ENCODE measurements around the gene PHF20. TPM values are rescaled to one million over a fixed set of nuclear protein-coding genes. Genes with fewer than 3 reads are reported as not detected.
"Not testable (repeated sequence)": the region's sequence is repeated elsewhere in the genome, so short reads cannot be mapped to it uniquely, and the experiment has no call there.

PHF20 gene
- total and polyA plus RNA-seq, 2 donors from 2014 or later, result 12.3 to 48.4 TPM

DNA sequence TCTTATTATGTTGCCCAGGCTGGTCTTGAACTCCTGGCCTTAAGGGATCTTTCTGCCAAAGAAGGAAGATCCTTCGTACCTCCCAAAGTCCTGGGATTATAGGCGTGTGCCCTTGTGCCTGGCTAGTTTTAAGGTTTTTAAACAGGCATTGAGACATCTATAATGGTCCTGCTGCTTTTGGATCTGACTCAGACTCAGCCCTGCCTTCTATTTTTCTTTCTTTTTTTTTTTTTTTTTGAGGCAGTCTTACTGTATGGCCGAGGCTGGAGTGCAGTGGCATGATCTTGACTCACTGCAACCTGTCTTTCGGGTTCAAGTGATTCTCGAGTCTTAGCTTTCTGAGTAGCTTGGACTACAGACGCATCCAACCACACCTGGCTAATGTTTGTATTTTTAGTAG lies 73.7 kb downstream of the PHF20 start:
- H3K9ac ChIP-seq (ENCODE audit: low read length in 3 of 3), result no peak overlapping the region
- DNase-seq (no peak), FAIRE-seq (no peak)
- H3K27me3 ChIP-seq (ENCODE audit: control insufficient read depth, insufficient read depth, low read length), result no peaks in the 10 kb centered on the region
- TF ChIP-seq, protein P1, sequence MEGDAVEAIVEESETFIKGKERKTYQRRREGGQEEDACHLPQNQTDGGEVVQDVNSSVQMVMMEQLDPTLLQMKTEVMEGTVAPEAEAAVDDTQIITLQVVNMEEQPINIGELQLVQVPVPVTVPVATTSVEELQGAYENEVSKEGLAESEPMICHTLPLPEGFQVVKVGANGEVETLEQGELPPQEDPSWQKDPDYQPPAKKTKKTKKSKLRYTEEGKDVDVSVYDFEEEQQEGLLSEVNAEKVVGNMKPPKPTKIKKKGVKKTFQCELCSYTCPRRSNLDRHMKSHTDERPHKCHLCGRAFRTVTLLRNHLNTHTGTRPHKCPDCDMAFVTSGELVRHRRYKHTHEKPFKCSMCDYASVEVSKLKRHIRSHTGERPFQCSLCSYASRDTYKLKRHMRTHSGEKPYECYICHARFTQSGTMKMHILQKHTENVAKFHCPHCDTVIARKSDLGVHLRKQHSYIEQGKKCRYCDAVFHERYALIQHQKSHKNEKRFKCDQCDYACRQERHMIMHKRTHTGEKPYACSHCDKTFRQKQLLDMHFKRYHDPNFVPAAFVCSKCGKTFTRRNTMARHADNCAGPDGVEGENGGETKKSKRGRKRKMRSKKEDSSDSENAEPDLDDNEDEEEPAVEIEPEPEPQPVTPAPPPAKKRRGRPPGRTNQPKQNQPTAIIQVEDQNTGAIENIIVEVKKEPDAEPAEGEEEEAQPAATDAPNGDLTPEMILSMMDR (IDR thresholded peaks at IDR 0.05; ENCODE audit: borderline replicate concordance, extremely low read depth, insufficient read depth), result no peak
- peaks cover 0 to 2% (median 0%) of the 10 kb centered on the region in 3 donors for H3K4me1 ChIP-seq (ENCODE audit: control insufficient read depth in 2 of 3, insufficient read depth in 2 of 3, low read depth in 1 of 3, low read length in 3 of 3)
- no peak overlapping the region for H3K27ac ChIP-seq (ENCODE audit: low read depth in 2 of 2, low read length in 2 of 2)
- intact Hi-C loops (cut with DNase I), result no loop called here
- peaks cover 0 to 5% (median 0%) of the 10 kb centered on the region in 3 donors for H3K9me3 ChIP-seq (ENCODE audit: control insufficient read depth in 2 of 3, insufficient read depth in 1 of 3, low read length in 3 of 3)
- peaks cover 3 to 7% (median 4%) of the 10 kb centered on the region in 3 donors for H3K36me3 ChIP-seq (ENCODE audit: control insufficient read depth in 2 of 3, insufficient read depth in 3 of 3, low read length in 3 of 3)
- H3K4me3 ChIP-seq (ENCODE audit: low read length in 3 of 3), result no peak overlapping the region

DNA sequence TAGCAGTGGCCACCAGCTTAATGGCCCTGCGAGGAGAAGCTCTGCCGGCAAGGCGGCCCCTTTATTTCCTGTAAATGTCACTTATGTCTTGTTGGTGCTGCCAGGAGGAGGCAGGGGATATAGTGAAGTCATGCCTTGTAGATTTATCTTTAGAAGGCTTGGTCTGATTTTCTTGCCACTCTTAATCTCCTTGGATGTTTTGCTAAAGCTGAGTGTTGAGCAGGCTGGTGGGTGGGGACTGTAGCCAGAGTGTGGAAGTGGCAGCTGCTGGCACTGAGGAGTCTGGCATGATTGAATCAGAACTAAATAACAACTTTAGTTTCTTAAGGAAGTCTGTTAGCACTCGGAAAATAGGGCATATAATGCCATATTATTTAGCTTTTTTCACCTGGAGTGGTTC lies 77.9 kb downstream of the PHF20 start:
- no peak overlapping the region for H3K9ac ChIP-seq (ENCODE audit: low read length in 3 of 3)
- no peaks in the 10 kb centered on the region for H3K9me3 ChIP-seq (ENCODE audit: control insufficient read depth in 2 of 3, insufficient read depth in 1 of 3, low read length in 3 of 3)
- H3K27ac ChIP-seq (ENCODE audit: low read depth in 2 of 2, low read length in 2 of 2), result no peak overlapping the region
- DNase-seq (no peak), FAIRE-seq (no peak)
- peaks cover 0 to 7% (median 3%) of the 10 kb centered on the region in 3 donors for H3K36me3 ChIP-seq (ENCODE audit: control insufficient read depth in 2 of 3, insufficient read depth in 3 of 3, low read length in 3 of 3)
- TF ChIP-seq, protein P1 (IDR thresholded peaks at IDR 0.05; ENCODE audit: borderline replicate concordance, extremely low read depth, insufficient read depth), result no peak
- intact Hi-C loops (cut with DNase I), result no loop called here
- no peaks in the 10 kb centered on the region for H3K4me1 ChIP-seq (ENCODE audit: control insufficient read depth in 2 of 3, insufficient read depth in 2 of 3, low read depth in 1 of 3, low read length in 3 of 3)
- H3K4me3 ChIP-seq (ENCODE audit: low read length in 3 of 3), result no peak overlapping the region
- H3K27me3 ChIP-seq (ENCODE audit: control insufficient read depth, insufficient read depth, low read length), result no peaks in the 10 kb centered on the region

DNA sequence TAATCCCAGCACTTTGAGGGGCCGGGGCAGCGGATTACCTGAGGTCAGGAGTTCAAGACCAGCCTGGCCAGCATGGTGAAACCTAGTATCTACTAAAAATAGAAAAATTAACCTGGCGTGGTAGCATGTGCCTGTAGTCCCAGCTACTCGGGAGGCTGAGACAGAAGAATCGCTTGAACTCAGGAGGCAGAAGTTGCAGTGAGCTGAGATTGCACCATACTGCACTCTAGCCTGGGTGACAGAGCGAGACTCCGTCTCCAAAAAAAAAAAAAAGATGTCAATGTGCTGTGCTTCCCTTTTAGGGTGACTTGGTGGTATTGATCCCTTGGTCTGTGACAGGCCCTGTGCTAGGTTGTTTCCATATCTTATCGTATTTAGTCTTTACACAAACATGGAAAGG lies 79.8 kb downstream of the PHF20 start:
- H3K27ac ChIP-seq (ENCODE audit: low read depth in 2 of 2, low read length in 2 of 2); intact Hi-C loops (cut with DNase I); H3K9ac ChIP-seq (ENCODE audit: low read length in 3 of 3); H3K36me3 ChIP-seq (ENCODE audit: control insufficient read depth in 2 of 3, insufficient read depth in 3 of 3, low read length in 3 of 3); H3K4me1 ChIP-seq (ENCODE audit: control insufficient read depth in 2 of 3, insufficient read depth in 2 of 3, low read depth in 1 of 3, low read length in 3 of 3); H3K27me3 ChIP-seq (ENCODE audit: control insufficient read depth, insufficient read depth, low read length); H3K9me3 ChIP-seq (ENCODE audit: control insufficient read depth in 2 of 3, insufficient read depth in 1 of 3, low read length in 3 of 3); DNase-seq; H3K4me3 ChIP-seq (ENCODE audit: low read length in 3 of 3); FAIRE-seq: not testable (repeated sequence)

DNA sequence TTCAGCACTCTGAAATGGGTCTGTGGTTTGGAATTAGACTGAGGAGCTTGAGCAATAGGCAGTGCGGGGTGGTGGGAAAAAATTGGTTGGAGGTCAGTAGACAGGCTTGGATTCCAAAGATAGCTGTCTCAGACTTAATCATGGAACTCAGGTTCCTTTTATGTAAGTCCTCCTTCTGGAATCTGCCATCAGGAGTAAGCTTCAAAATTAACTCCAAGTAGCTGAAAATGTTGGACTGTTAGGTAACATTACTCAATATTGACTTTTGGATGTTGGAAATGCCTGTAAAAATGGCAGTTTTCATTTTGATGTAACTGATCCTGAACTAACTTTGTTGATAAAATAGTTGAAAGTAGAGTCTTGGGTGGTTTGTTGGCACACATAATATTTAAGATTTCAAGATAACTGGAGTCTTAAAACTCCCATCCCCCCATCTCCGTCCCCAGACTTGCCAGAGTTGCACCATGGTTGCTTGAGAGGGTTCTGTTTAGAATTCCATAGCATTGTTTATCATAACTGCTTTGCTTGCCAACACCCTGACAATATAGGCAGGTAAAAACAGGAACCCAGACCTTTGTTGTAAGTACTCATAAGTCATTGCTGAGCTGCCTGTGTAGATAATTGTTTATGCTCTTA lies 83.0 kb downstream of the PHF20 start:
- no peaks in the 10 kb centered on the region for H3K9me3 ChIP-seq (ENCODE audit: control insufficient read depth in 2 of 3, insufficient read depth in 1 of 3, low read length in 3 of 3)
- H3K4me3 ChIP-seq (ENCODE audit: low read length in 3 of 3), result no peak overlapping the region
- intact Hi-C loops (cut with DNase I), result no loop called here
- peaks cover 0 to 5% (median 3%) of the 10 kb centered on the region in 3 donors for H3K36me3 ChIP-seq (ENCODE audit: control insufficient read depth in 2 of 3, insufficient read depth in 3 of 3, low read length in 3 of 3)
- FAIRE-seq (no peak), DNase-seq (no peak)
- no peak overlapping the region for H3K9ac ChIP-seq (ENCODE audit: low read length in 3 of 3)
- H3K27ac ChIP-seq (ENCODE audit: low read depth in 2 of 2, low read length in 2 of 2), result no peak overlapping the region
- H3K4me1 ChIP-seq (ENCODE audit: control insufficient read depth in 2 of 3, insufficient read depth in 2 of 3, low read depth in 1 of 3, low read length in 3 of 3), result peaks cover 0 to 9% (median 3%) of the 10 kb centered on the region in 3 donors
- no peaks in the 10 kb centered on the region for H3K27me3 ChIP-seq (ENCODE audit: control insufficient read depth, insufficient read depth, low read length)
- TF ChIP-seq, protein P1 (IDR thresholded peaks at IDR 0.05; ENCODE audit: borderline replicate concordance, extremely low read depth, insufficient read depth), result no peak

DNA sequence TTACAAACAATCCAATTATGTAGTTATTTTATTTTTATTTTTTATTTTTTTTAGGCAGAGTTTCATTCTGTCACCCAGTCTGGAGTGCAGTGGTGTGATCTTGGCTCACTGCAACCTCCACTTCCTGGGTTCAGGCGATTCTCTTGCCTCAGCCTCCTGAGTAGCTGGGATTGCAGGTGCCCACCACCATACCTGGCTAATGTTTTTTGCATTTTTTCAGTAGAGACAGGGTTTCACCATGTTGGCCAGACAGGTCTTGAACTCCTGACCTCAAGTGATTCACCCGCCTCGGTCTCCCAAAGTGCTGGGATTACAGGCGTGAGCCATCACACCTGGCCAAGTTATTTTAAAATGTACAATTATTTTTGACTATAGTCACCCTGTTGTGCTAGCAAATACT lies 83.8 kb downstream of the PHF20 start:
- H3K27me3 ChIP-seq (ENCODE audit: control insufficient read depth, insufficient read depth, low read length); H3K36me3 ChIP-seq (ENCODE audit: control insufficient read depth in 2 of 3, insufficient read depth in 3 of 3, low read length in 3 of 3); H3K27ac ChIP-seq (ENCODE audit: low read depth in 2 of 2, low read length in 2 of 2); H3K4me3 ChIP-seq (ENCODE audit: low read length in 3 of 3); H3K9ac ChIP-seq (ENCODE audit: low read length in 3 of 3); H3K4me1 ChIP-seq (ENCODE audit: control insufficient read depth in 2 of 3, insufficient read depth in 2 of 3, low read depth in 1 of 3, low read length in 3 of 3); FAIRE-seq; DNase-seq; intact Hi-C loops (cut with DNase I); H3K9me3 ChIP-seq (ENCODE audit: control insufficient read depth in 2 of 3, insufficient read depth in 1 of 3, low read length in 3 of 3): not testable (repeated sequence)
